Smooth muscle cell (in vitro differentiated cells): Measurements from ENCODE around the gene GFRA1. TPM values are rescaled to one million over a fixed set of nuclear protein-coding genes. Genes with fewer than 3 reads are reported as not detected.

ENCODE experiments used
- DNase-seq: peaks from one replicate; lab custom pipeline; 2025; ENCODE audit not compliant: unreplicated experiment; lab: John Stamatoyannopoulos, UW
- H2AFZ ChIP-seq: fragments of 200-600 bp; sonication (generic); 2 replicates; pipeline ENCODE4 v1.6.0; 2016; ENCODE audit warnings: antibody characterized with exemption, low read depth, mild to moderate bottlenecking
- H3F3A ChIP-seq: fragments of 200-600 bp; sonication (generic); 2 replicates; pipeline ENCODE4 v1.6.0; 2017; ENCODE audit warnings: antibody characterized with exemption, low read depth
- H3K27ac ChIP-seq: fragments of 200-600 bp; sonication (generic); 2 replicates; pipeline ENCODE4 v1.5.1; 2016; ENCODE audit warnings: low read depth, mild to moderate bottlenecking
- H3K27me3 ChIP-seq: fragments of 200-600 bp; sonication (generic); 2 replicates; pipeline ENCODE4 v1.6.1; 2016; ENCODE audit warnings: low read depth, mild to moderate bottlenecking
- H3K36me3 ChIP-seq: fragments of 200-600 bp; sonication (generic); 2 replicates; pipeline ENCODE4 v1.5.1; 2016; ENCODE audit warnings: low read depth
- H3K4me1 ChIP-seq: fragments of 200-600 bp; sonication (generic); 2 replicates; pipeline ENCODE4 v1.5.1; 2016; ENCODE audit warnings: low read depth
- H3K4me2 ChIP-seq: fragments of 200-600 bp; sonication (generic); 2 replicates; pipeline ENCODE4 v1.6.0; 2016; ENCODE audit warnings: mild to moderate bottlenecking
- H3K4me3 ChIP-seq: fragments of 200-600 bp; sonication (generic); 2 replicates; pipeline ENCODE4 v1.5.1; 2016; ENCODE audit warnings: mild to moderate bottlenecking
- H3K79me2 ChIP-seq: fragments of 200-600 bp; sonication (generic); 2 replicates; pipeline ENCODE4 v1.6.0; 2016; ENCODE audit warnings: low read depth, mild to moderate bottlenecking
- H3K9ac ChIP-seq: fragments of 200-600 bp; sonication (generic); 2 replicates; pipeline ENCODE4 v1.6.0; 2016; ENCODE audit warnings: low read depth
- H3K9me3 ChIP-seq: fragments of 200-600 bp; sonication (generic); replicated peaks from 2 replicates; pipeline ENCODE4 v1.5.1; 2016; ENCODE audit warnings: low read depth
- H4K20me1 ChIP-seq: fragments of 200-600 bp; sonication (generic); 2 replicates; pipeline ENCODE4 v1.6.0; 2016; ENCODE audit warnings: low read depth
- WGBS: methylation state at CpG from one replicate; pipeline ENCODE4 v1.1.7; 2016; ENCODE audit warnings: low lambda C conversion rate; 5-methylcytosine and 5-hydroxymethylcytosine counted together
- polyA plus RNA-seq: library from polyadenylated mRNA; unstranded; fragments of >200 nt; fragmentation: Nextera tagmentation; extraction: Ambion mirVana; gene quantifications from 2 replicates; pipeline ENCODE4 v1.2.1, GENCODE V29; 2016
- total RNA-seq: library from RNA; depleted of rRNA; stranded (reverse); fragments of >200 nt; gene quantifications from 2 replicates; pipeline ENCODE4 v1.2.3, GENCODE V29; 2014
- TF ChIP-seq, protein P1 (sequence below): fragments of 200-600 bp; sonication (generic); IDR thresholded peaks from 2 replicates; pipeline ENCODE4 v1.5.1; 2017; ENCODE audit warnings: borderline replicate concordance, mild to moderate bottlenecking, antibody characterized with exemption; ENCODE audit not compliant: insufficient read depth, poor library complexity, severe bottlenecking

Gene GFRA1
- total and polyA plus RNA-seq, 2 experiments from 2014 or later = 1.3 to 1.9 TPM

DNA sequence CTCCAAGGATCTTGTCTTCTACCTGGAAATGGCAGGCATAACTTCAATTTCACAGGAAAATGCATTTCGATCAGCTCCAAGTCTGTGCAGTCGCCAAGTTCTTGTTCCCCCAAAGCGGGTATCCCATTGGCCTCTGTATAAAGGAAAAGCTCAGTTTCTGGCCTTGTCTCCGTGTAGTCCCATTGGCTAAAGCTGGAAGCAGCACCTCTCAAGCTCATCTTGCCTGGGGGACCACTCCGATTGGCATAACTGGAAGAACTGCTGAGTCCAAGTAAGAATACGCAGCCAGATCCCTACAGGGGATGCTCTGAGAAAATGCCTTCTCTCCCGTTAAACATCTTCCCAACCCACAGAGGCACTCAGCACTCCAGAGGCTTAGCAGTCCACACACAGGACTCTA is 205.2 kb downstream of the GFRA1 start:
- H3K9ac ChIP-seq = no peak overlapping the region
- no peak overlapping the region for H3K27ac ChIP-seq
- H3K9me3 ChIP-seq = no peaks in the 10 kb centered on the region
- DNase-seq = no peak
- TF ChIP-seq, protein P1, sequence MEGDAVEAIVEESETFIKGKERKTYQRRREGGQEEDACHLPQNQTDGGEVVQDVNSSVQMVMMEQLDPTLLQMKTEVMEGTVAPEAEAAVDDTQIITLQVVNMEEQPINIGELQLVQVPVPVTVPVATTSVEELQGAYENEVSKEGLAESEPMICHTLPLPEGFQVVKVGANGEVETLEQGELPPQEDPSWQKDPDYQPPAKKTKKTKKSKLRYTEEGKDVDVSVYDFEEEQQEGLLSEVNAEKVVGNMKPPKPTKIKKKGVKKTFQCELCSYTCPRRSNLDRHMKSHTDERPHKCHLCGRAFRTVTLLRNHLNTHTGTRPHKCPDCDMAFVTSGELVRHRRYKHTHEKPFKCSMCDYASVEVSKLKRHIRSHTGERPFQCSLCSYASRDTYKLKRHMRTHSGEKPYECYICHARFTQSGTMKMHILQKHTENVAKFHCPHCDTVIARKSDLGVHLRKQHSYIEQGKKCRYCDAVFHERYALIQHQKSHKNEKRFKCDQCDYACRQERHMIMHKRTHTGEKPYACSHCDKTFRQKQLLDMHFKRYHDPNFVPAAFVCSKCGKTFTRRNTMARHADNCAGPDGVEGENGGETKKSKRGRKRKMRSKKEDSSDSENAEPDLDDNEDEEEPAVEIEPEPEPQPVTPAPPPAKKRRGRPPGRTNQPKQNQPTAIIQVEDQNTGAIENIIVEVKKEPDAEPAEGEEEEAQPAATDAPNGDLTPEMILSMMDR = no peak
- H3F3A ChIP-seq = no peaks in the 10 kb centered on the region
- H3K4me2 ChIP-seq = no peak overlapping the region
- H3K27me3 ChIP-seq = no peaks in the 10 kb centered on the region
- no peaks in the 10 kb centered on the region for H3K79me2 ChIP-seq
- H3K36me3 ChIP-seq = no peaks in the 10 kb centered on the region
- 85% methylated on average over 7 of the region's 7 CpGs for WGBS
- H2AFZ ChIP-seq = no peak overlapping the region
- H4K20me1 ChIP-seq = no peaks in the 10 kb centered on the region
- H3K4me3 ChIP-seq = no peak overlapping the region
- no peaks in the 10 kb centered on the region for H3K4me1 ChIP-seq

DNA sequence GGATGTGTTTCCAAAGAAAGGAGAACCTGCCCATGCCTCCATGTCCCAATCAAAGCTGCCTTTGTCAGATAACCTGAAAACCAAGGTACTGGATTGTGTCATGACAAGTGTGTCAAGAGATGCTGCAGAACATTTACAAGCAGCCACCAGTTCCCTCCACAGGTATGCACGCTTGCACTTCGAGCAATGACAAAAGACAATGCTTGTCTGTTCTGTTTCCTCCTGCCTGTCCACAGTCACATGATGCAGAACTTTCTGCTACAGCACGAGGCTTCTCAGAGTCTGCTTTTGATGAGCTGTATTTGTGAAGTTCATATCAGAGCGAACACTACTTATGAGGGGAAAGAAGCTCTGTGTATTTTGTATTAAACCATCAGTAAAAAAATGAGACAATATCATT is 209.9 kb downstream of the GFRA1 start:
- Histone ChIP-seq H3K4me2 (no peak overlapping the region), H2AFZ (no peak overlapping the region), H3K27me3 (no peaks in the 10 kb centered on the region), H3K4me3 (no peak overlapping the region), H3K9ac (no peak overlapping the region), H3K79me2 (no peaks in the 10 kb centered on the region), H4K20me1 (no peaks in the 10 kb centered on the region), H3K27ac (no peak overlapping the region), H3K4me1 (peaks cover 4% of the 10 kb centered on the region), H3K36me3 (no peaks in the 10 kb centered on the region), H3K9me3 (no peaks in the 10 kb centered on the region), H3F3A (no peaks in the 10 kb centered on the region)
- 72% methylated on average over 4 of the region's 4 CpGs for WGBS
- TF ChIP-seq, protein P1 = no peak
- DNase-seq = no peak

DNA sequence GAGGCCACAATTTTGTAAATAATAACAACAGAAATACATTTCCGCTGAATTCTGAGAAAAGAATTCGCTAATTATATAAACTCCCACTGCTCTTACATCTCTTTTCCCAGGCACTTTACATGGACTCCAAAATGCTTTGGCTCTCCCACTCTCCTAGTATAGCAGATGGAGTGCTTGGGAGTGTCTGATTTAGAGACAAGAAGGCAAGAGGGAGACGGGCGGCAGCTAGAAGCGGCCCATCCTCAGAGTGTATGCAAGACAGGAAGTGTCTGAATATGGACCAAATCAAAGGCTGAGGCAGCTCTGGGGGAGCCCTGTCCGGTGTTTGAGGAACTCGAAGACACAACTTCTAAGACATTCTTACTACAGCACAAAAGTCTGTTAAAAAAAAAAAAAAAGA is 212.1 kb downstream of the GFRA1 start:
- Histone ChIP-seq H3K9ac (no peak overlapping the region), H3K36me3 (no peaks in the 10 kb centered on the region), H2AFZ (no peak overlapping the region), H4K20me1 (no peaks in the 10 kb centered on the region), H3K9me3 (no peaks in the 10 kb centered on the region), H3K4me1 (peaks cover 7% of the 10 kb centered on the region), H3K27me3 (no peaks in the 10 kb centered on the region), H3F3A (no peaks in the 10 kb centered on the region), H3K79me2 (no peaks in the 10 kb centered on the region), H3K4me3 (no peak overlapping the region), H3K4me2 (no peak overlapping the region), H3K27ac (no peak overlapping the region)
- DNase-seq = no peak
- 87% methylated on average over 7 of the region's 7 CpGs for WGBS
- TF ChIP-seq, protein P1 = no peak

DNA sequence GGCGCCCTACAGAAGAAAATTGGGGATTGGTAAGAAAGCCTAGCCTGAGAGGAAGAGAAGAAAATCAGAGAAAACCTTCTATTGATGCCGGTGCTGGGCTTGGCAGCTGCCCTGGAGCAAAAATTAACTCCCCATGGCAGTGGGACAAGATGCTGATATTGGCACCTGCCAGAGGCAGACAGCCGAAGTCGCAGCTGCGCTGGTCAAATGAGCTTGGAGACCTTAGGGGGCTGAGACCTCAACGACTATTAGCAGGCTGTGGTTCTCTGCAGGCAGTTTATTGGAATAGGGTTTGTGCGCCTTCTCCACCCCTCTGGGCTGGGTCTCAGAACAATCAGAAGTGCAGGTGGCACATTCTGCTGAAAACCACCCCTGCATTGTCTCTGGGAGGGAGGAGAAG is 213.7 kb downstream of the GFRA1 start:
- Histone ChIP-seq H3K27ac (no peak overlapping the region), H4K20me1 (no peaks in the 10 kb centered on the region), H3K27me3 (no peaks in the 10 kb centered on the region), H3K9me3 (no peaks in the 10 kb centered on the region), H3K4me3 (no peak overlapping the region), H3F3A (no peaks in the 10 kb centered on the region), H3K79me2 (no peaks in the 10 kb centered on the region), H3K4me1 (peaks cover 8% of the 10 kb centered on the region), H3K4me2 (no peak overlapping the region), H2AFZ (no peak overlapping the region), H3K9ac (no peak overlapping the region), H3K36me3 (no peaks in the 10 kb centered on the region)
- TF ChIP-seq, protein P1 = no peak
- no peak for DNase-seq
- WGBS = 95% methylated on average over 7 of the region's 7 CpGs
